HG02840 (cell line): ENCODE results near the gene DNAJA4.
A peak's percentile ranks its signal among the peaks of the same experiment; 100 is the strongest.

Experiments used
- ATAC-seq: cut with Tn5 transposase; IDR thresholded peaks from one replicate; pipeline ENCODE4 v1.9.1; 2021; ENCODE audit warnings: mild to moderate bottlenecking, moderate library complexity, moderate number of reproducible peaks; ENCODE audit not compliant: unreplicated experiment, low FRiP score

Gene DNAJA4

GRCh38 chr15:78274994-78275393 lies 10.6 kb downstream of the DNAJA4 start:
- no peak for ATAC-seq

- no peak for ATAC-seq
Observed at GRCh38 chr15:78276064-78276943, 11.9 kb downstream of the DNAJA4 start.

- ATAC-seq: no peak
Observed at GRCh38 chr15:78280319-78281072, 16.1 kb downstream of the DNAJA4 start.

DNA sequence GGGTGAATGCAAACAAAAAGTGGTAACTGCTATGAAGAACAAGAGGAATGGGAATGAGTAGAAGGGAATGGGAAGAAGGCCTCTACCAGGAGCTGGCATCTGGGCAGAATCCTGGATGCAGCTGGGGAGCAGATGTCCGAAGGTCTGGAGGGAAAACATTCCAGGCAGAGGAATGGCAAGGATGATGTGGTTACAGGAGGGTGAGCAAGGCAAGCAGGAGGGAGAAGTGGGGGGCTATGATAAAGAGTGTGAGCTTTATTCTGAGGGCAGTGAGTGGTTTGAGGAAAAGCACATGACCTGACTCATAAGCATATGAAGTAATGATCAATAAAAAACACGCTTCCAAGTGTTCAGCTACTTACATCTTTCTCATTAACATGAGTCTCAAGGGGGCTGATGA lies 18.0 kb downstream of the DNAJA4 start:
- ATAC-seq: no peak

- ATAC-seq: no peak
Observed at GRCh38 chr15:78284758-78285157, 20.4 kb downstream of the DNAJA4 start.

DNA sequence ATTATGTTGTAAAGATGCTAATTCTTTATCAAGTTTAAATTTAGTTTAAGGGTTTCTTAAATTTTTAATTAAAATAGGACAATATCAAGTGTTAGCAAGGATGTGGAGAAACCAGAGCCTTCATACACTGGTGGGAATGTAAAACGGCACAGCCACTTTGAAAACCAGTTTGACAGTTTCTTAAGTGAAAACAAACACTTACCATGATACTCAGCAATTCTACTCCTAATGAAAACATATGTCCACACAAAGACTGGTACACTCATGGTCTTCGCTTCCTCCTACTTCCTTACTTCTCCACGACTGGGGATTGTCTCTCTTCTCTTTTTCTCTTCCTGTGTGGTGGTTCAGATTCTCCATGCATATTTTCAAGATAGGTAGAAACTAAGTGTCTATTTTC lies 25.9 kb downstream of the DNAJA4 start:
- ATAC-seq: no peak

- ATAC-seq: no peak
Observed at GRCh38 chr15:78291052-78291451, 26.7 kb downstream of the DNAJA4 start.

GRCh38 chr15:78291698-78292097 lies 27.3 kb downstream of the DNAJA4 start:
- ATAC-seq: no peak

GRCh38 chr15:78292219-78292618 lies 27.9 kb downstream of the DNAJA4 start:
- no peak for ATAC-seq

DNA sequence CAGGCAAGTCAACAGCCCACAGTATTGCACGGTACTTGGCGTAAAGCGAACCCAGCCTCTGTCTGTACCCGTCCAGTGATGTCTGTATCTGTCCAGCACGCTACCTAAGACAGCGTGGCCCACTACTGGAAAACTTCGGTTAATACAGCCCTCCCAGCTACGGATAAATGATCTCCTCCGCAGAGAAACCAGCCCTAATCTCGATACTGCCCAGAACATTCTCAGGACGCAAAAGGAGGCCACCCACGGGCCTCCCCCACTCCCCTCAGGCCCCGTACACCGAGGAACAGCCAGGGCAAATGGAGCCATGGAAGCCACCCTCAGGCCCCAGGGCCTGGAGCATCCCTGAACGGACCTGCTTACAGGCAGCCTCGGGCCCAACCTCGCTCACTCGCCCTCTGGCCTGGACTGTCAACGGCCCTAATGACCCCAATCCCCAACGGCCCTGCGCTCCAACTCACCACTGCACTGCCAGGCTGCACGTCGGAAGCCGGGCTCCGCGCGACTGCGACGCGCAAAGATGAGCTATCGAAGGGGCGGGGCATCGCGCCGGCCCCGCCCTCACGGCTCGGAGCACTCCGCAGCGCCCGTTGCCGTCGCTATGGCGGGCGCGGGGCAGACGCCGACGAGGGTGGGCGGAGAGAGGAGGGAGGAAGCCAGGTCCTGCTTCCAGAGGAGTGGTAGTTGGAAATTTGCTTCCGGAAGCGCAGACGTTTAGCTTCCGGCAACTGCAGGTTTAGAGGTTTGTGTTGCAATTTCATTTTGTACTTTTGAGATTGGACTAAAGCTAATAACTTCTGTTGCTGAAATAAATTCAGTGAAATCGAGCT lies 35.0 kb downstream of the DNAJA4 start, which contains the start of gene SKIC8:
Gene SKIC8, minus strand, starts transcription at position 509 of the 830 bp plus-strand sequence. CDS start 3,923 bp downstream, outside the sequence.
- ATAC-seq: peak; percentile 74

DNA sequence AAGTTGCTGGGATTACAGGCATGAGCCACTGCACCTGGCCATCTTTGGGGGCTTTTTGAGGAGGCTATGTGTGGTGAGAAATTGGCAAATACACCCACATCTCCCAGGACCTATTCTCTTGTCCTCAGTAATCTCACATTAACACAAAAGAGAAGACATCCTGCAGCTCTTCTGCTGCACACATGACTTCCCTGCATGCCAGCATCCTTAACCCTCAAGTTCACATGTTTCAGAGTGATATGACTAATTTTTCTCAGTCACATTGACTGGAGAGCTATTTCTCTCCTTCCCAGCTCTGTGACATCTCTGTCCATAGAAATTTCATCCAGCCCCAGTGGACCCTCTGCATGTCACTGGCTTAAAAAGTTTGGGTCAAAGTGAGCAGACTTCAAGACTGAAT lies 37.0 kb downstream of the DNAJA4 start:
- ATAC-seq: no peak

DNA sequence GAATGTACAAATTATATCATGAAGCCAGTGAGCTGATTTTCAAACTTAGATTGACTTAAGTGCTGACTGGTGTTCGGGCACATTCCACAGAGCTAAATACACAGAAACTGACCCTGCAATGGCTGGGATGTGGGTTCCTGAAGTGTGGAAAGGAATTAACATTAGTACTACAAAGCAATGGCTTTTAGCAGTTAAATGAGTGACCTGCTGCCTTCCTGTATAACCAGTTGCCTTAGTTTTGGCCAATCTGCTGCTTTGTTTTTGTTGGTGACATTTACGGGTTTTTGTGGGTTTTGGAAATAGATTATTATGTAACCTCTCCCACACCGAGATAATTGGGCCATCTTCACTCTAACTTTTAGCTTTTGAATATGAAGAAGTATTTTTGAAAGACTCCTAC lies 37.5 kb downstream of the DNAJA4 start:
- ATAC-seq: no peak

DNA sequence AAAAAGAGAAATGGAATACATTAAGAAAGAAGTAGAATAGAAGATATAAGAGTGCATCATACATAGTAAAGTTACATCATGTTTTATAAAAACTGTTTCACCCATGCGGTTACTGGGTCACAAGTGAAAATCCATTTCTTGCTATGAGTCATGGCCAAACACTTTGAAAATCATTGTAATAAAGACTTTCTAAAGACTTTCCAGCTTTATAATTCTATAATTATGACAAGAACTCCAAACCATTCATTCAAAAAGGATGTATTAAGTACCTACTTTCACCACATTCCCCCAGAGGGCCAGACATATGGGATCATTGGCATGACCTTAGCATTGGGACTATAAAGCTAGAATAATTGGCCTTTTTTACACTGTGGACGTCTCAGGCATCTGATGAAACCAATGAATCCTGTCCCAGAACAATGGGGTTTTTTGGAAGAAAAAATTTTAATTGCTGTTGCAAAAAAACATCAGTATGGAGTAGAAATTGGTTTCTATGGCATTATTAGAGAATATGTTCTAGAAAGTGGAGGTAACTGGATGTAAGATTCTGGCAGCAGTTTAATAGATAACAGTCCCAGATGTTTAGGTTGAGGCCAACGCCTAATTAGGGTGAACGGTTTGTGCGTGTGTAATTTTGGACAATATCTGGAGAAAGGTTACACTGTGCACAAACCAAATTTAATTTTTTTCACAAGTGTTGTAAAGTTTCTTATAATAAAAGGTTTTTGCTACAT lies 38.4 kb downstream of the DNAJA4 start:
- no peak for ATAC-seq

- no peak for ATAC-seq
Observed at GRCh38 chr15:78304216-78305066, 40.1 kb downstream of the DNAJA4 start.

- no peak for ATAC-seq
Observed at GRCh38 chr15:78306176-78306774, 41.9 kb downstream of the DNAJA4 start.

DNA sequence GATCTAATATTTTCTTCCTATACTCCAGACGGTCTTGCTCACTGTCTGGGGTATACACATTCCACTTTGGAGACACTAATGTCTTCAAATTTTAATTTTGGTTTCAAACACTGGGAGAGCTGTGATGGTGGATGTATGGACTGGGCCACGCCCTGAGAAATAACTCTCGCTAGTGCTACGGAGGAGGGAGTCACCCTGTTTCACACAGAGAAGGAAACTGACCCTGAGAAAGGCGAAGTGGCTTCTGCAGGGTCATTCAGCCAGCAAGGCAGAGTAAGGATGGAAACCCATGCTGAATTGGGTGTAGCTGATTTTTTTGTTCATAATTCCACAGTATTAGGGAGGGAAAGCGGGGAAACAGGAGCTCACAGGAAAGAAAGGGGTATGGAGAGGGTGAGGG lies 43.6 kb downstream of the DNAJA4 start:
- ATAC-seq: no peak

DNA sequence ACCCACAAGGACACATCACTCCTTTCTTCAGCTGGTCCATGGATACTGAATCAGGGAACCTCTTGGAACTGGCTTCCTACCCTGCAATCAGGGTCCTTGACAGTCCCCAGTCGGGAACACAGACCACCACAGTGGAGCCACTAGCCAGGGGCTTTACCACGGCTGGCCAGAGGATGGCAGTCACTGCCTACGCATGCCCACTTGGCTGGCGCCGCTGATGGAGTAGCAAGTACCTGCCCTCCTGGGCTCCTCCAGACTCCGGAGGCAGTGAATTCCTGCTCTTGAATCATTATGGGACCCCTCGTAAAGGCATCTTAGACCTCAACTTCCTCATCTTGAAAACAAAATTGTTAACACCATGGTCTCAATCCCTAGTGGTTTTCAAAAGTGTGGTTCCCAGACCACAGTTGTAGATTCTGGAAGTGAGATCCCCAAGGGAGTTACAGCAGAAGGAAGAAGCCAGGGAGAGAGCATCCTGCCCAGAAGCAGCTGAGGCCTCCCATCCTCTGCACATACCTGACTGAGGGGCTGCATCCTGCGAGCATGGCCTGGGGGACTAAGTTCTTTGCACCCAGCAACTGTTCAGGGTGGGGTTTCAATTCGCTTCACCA lies 44.2 kb downstream of the DNAJA4 start:
- ATAC-seq: no peak

- ATAC-seq: no peak
Observed at GRCh38 chr15:78311292-78311691, 46.9 kb downstream of the DNAJA4 start.
